LNCaP clone FGC (cell line): ENCODE results near the gene ASPDH.

Source experiments
- DNase-seq: peaks from one replicate; pipeline ENCODE4 v3.0.0-alpha.2; 2011; ENCODE audit warnings: low read depth
- H3K4me3 ChIP-seq: 2 replicates; pipeline ENCODE4 v1.5.1; 2011; ENCODE audit warnings: mild to moderate bottlenecking, low read depth, low read length, control low read depth
- CTCF ChIP-seq: IDR thresholded peaks from 2 replicates; pipeline ENCODE4 v1.5.1; 2012; ENCODE audit warnings: mild to moderate bottlenecking; ENCODE audit not compliant: control insufficient read depth, insufficient read depth; ENCODE audit errors: extremely low read depth

ASPDH gene

GRCh38 chr19:50489461-50490011 is 24.2 kb downstream of the ASPDH start:
- no peak for DNase-seq
- TF ChIP-seq CTCF = no peak
- H3K4me3 ChIP-seq = no peak overlapping the region

GRCh38 chr19:50488389-50489194 is 25.1 kb downstream of the ASPDH start:
- no peak for DNase-seq
- TF ChIP-seq CTCF = no peak
- H3K4me3 ChIP-seq = no peak overlapping the region

- H3K4me3 ChIP-seq = no peak overlapping the region
- DNase-seq = no peak
- peak; percentile 27; the same call in 1 of the 2 replicates for TF ChIP-seq CTCF
Observed at GRCh38 chr19:50486823-50487515, 26.7 kb downstream of the ASPDH start.

GRCh38 chr19:50485284-50485955 is 28.3 kb downstream of the ASPDH start:
- no peak for DNase-seq
- H3K4me3 ChIP-seq = no peak overlapping the region
- no peak for TF ChIP-seq CTCF

GRCh38 chr19:50482916-50483315 is 30.8 kb downstream of the ASPDH start:
- no peak overlapping the region for H3K4me3 ChIP-seq
- no peak for DNase-seq
- no peak for TF ChIP-seq CTCF

GRCh38 chr19:50482271-50482855 is 31.4 kb downstream of the ASPDH start:
- no peak for TF ChIP-seq CTCF
- DNase-seq = no peak
- no peak overlapping the region for H3K4me3 ChIP-seq
